GM19395 (cell line): ENCODE data around the gene CD72.
"Not testable (repeated sequence)": the region's sequence is repeated elsewhere in the genome, so short reads cannot be mapped to it uniquely, and the experiment has no call there.

Source experiments
- ATAC-seq: cut with Tn5 transposase; IDR thresholded peaks from one replicate; pipeline ENCODE4 v1.9.1; 2021; ENCODE audit warnings: mild to moderate bottlenecking, moderate library complexity; ENCODE audit not compliant: unreplicated experiment

Gene CD72

DNA sequence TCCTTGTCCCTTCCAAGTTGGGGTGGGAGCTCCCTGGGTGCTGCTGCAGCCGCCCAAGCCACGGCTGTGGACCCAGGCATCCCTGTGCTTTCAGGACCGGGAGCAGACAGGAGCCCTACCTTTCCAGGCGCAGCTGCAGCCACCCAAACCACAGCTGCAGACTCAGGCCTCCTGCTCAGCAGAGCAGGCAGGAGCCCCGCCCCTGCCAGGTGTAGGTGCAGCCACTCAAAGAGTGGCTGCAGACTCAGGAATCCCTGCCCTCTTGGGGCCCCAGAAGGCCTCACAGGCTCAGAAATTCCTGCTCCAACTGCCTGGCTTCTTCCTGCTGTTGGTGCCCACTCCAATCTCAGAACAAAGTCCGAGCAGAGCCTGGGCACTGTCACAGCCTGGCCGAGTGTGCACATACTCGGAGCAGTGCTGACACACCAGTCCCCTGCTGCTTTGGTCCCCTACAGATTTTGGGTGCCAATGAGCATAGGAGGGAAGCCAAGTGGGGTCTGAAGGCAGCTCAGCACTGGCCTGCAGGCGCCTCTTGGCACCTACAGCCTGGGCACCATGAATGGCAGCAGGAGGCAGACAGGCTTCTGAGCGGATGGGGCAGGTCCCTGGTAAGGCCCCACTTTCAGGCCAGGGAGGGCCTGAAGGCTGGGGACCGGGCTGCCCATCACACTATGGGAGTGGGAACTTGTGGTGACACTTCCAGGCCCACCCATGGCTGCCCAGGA, 19.2 kb downstream of the CD72 start:
- ATAC-seq, result no peak

DNA sequence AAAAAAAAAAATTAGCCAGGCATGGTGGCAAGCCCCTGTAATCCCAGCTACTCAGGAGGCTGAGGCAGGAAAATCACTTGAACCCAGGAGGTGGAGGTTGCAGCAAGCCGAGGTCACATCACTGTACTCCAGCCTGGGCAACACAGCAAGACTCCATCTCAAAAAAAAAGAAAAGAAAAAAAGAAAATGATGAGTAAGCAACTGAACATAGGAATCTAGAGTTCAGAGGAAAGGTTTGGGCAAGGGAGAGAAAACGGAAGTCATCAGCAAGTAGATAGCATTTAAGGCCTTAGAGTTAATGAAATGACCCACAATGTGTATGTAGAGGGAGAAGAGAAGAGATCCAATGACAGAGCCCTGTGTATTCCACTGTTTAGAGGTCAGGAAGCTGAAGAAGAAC, 21.3 kb downstream of the CD72 start:
- ATAC-seq, result not testable (repeated sequence)

DNA sequence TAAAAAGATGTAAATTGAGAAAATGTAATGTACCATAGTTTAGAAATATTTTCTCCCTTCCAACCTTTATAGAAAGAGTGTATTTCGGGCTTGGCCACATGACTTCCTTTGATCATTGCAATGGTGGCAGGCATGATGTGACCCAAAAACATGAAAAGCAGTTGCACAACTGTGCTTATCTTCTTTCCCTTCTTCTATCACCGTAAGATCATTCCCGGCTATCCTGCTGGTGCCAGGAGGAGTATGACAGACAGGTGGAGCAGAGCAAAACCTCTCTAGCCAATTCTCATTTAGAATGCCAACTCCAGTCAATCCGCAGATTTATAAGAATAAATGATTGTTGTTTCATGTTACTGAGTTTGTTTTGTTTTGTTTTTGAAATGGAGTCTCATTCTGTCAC, 23.7 kb downstream of the CD72 start:
- ATAC-seq, result no peak

DNA sequence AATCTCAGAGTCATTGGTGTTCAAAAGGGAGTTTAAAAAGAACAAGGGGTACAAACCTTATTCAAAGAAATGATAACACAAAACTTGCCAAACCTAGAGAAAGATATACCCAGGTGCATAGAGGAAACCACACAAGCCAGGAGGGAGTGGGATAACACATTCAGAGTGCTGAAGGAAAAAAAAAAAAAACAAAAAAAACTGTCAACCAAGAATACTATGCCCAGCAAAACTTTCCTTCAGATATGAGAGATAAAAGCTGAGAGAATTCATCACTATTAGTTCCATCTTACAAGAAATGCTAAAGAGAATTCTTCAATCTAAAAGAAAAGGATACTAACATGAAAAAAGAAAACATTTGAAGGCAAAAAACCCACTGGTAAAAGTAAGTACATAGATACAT, 24.6 kb downstream of the CD72 start:
- ATAC-seq, result no peak

DNA sequence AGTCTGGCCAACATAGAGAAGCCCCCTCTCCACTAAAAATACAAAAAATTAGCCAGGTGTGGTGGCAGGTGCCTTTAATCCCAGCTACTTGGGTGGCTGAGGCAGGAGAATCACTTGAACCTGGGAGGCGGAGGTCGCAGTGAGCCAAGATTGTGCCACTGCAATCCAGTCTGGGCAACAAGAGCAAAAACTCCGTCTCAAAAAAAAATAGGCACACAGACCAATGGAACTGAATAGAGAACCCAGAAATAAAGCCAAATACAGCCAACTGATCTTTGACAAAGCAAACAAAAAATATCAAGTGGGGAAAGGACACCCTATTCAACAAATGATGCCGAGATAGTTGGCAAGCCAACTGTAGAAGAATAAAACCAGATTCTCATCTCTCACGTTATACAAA, 29.7 kb downstream of the CD72 start:
- ATAC-seq, result not testable (repeated sequence)

DNA sequence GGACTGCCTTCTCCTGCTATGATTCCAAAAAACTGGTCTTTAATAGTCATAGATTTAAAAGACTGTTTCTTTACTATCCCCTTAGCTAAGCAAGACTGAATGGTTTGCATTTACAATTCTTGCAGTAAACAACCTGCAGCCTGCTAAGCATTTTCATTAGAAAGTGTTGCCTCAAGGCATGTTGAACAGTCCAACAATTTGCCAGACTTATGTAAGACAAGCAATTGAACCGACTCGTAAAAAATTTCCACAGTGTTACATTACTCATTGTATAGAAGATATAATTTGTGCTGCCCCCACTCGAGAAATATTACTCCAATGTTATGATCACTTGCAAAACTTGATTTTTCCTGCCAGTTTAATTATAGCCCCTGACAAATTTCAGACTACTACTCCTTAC, 33.5 kb downstream of the CD72 start:
- ATAC-seq, result not testable (repeated sequence)

DNA sequence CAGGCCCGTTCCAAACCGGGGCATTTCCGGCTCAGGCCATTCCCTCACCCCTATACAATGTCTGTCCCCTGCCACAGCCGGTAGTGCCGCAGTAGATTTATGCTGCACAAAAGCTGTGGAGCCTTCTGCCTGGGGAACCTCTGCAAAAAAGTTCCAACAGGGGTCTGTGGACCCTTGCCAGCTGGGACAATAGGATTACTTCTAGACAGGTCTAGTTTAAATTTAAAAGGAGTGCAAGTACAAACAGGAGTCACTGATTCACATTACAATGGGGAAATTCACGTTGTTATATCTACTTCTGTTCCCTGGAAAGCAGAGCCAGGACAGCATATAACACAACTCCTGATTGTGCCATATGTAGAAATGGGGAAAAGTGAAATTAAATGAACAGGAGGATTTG, 34.7 kb downstream of the CD72 start:
- ATAC-seq, result not testable (repeated sequence)

DNA sequence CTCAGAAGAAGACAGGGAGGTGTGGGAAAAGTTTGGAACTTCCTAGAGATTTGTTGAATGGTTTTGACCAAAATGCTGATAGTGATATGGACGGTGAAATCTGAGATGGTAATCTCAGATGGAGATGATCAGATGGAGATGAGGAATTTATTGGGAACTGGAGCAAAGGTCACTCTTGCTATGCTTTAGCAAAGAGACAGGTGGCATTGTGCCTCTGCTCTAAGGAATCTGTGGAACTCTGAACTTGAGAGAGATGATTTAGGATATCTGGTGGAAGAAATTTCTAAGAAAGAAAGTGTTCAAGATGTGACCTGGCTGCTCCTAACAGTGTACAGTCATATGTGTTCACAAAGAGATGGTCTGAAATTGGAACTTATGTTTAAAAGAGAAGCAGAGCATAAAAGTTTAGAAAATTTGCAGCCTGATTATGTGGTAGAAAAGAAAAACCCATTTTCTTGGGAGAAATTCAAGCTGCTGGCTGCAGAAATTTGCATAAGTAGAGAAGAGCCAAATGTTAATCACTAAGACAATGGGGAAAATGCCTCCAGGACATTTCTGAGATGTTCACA, 38.5 kb downstream of the CD72 start:
- not testable (repeated sequence) for ATAC-seq

DNA sequence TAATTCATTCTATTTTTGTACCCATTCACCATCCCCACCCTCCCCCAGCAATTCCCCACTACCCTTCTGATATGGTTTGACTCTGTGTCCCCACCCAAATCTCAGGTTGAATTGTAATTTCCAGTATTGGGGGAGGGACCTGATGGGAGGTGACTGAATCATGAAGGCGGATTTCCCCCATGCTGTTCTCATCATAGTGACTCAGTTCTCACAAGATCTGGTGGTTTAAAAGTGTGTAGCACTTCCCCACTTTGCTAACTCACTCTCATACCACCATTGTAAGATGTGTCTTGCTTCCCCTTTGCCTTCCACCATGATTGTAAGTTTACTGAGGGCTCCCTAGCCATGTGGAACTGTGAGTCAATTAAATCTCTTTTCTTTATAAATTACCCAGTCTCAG, 39.1 kb downstream of the CD72 start:
- ATAC-seq, result no peak

DNA sequence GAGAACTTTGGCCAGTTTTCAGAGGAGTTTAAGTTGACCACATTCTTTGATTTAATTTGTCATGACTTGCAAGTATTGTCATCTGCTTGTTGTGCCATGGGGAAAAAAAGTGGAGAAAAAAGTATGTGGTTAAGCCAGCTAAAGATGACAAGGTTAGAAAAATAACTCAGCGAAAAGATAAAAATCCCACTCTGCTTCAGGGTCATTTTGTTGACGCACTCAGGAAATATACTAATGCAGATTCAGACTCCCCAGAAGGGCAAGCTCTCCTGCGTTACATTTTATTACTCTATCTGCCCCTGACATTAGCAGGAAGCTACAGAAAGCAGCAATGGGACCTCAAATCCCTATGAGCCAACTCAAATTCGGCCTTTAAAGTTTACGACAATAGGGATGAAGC, 40.7 kb downstream of the CD72 start:
- no peak for ATAC-seq

DNA sequence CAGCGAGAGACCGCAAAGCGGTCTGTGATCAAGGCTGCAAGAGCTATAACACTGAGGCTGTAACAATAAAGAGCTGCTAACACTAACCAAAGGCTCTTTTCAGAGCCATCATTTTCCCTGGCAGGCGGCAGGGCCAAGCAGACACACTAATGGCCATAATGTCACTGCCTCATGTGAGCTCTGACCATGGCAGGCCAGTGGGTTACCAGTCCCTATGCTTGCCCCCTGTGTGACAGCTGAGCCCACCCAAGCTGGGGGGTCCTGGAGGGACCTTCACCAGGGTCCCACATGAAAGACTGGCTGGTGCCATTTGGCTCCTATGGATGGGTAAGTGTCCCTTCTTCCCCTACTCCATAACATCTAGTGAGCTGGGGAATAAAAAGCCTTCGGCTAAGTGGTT, 42.7 kb downstream of the CD72 start:
- no peak for ATAC-seq

DNA sequence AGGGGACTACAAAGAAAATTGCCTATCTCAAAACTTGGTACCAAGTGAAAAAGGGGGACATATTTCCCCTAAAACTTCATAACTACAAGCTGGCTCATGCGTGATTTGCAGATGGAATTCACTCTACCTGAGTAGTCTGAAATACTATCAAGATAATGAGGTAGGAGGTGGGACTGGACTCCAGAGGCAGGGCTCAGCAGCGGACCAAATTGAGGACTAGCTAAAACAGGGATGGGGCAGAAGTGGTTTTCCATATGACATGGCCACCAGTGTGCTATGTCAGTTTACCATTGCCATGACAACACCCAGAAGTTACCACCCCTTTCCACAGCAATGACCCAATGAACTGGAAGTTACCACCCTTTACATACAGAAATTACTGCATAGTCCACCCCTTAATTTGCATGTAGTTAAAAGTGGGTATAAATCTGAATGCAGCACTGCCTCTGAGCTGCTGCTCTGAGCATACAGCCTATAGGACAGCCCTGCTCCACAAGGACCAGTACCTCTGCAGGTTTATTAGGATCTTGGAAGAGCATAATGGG, 43.6 kb downstream of the CD72 start:
- no peak for ATAC-seq

DNA sequence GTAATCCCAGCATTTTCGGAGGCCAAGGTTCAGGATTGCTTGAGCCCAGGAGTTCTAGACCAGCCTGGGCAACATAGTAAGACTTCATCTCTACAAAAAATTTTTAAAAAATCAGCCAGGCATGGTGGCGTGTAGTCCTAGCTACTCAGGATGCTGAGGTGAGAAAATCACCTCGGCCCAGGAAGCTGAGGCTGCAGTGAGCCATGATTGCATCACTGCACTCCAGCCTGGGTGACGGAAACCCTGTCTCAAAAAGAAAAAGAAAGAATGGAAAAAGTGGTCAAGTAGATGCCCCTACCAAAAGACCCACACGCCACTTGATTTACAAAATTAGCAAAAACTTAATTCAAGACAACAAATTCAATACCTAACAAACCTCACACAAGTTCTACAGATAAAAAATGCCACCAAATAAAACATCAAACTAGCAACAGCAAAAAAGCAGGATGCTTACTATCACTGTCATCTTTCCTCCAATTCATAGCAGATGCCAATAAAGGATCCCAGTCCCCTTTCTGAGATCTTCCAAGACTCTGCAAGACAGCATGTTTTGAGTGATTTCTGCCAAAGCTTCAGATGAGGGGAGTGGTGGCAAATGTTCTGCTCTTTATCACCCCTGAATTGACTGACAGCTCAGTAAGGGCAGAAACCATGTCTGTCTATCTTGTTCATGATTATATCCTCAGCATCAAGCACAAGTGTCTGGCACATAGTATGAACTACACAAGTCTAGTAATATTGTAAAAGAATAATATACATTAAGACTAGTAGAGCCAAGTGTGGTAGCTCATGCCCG, 47.3 kb downstream of the CD72 start:
- no peak for ATAC-seq

DNA sequence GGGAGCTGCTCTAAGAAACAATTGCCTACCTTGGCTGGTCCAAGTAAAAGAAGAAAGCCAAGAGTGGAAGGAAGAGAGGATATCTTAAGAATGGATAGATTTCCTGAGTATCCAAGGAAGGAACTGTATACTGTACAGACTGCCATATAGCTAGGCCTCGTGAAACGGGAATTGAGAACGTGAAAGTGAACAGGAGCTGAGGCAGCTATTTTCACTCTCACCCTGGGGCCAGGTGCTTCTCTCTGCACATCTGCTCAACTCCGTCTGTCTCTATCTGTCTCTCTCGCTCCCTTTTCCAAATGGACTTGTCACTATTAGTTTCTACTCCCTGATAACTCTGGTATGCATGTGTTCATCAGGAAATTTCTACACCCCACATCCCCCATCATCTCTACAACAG, 49.0 kb downstream of the CD72 start:
- ATAC-seq, result peak; percentile 74

DNA sequence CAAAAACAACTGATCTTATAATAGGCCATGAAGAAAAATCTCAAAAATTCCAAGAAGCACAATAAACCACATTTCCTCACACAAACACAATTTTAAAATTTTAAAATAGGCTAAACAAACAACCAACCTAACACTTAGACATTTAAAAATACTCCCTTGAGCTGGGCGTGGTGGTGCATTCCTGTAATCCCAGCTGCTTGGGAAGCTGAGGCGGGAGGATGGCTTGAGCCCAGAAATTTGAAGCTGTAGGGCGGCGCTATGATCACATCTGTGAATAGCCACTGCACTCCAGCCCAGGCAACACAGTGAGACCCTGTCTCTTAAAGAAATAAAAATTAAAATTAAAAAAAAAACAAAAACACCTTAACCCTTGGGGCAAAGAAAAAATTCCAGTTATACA, 50.0 kb downstream of the CD72 start:
- ATAC-seq, result no peak

DNA sequence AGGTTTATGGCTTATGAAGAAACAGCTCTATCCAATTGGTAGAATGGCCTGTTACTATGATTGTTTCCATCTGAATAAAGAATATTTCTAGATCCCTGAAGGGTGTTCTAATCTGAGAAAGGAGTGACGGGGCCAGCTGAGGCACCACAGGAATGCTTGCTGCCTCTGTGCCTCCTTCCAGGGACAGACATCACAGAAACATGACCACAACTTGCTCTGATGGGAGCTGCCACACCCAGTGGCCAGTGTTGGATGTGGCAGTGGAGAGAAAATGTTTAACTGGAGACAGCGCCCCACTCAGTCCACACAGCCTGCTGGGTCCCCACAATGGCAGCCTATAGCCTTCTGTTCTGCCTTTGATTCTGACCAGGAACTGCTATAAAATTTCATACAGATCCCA, 51.8 kb downstream of the CD72 start:
- ATAC-seq, result no peak

DNA sequence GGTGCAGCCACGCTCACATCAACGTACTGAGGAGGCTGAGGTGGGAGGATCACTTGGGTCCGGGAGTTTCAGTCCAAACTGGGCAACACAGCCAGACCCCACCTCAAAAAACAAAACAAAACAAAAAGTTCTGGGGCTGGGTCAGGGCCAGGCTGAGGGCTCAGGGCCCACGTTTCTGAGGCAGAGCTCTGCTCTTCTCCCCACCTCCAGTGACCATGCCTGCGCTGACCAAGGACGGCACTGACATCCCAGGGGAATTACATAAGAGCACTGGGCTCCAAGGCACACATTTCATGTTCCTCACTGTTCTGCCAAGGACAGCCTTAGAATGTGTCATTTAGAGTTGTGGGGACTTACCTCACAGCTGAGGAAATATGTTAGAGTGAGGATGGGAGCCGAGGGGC, 53.6 kb downstream of the CD72 start:
- no peak for ATAC-seq

DNA sequence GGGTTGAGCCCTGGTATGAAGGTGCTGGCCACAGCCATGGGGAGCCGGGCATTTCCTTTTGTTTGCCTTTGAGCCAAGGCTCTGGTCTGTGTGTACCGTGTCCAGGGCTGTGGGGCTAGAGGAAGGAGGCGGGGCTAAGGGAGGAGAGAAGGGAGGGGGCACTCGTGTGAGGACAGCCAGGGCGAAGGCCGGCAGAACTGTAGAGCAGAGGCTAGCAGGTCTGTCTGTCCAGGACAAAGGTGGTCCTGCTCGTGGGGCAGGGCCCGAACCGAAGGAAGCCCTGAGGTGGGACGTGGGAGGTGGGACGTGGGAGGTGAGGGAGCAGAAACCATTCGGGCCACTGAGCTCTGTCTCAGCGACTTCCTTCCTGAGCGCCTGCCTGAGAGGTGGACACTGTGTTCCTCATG, 54.4 kb downstream of the CD72 start:
- no peak for ATAC-seq

DNA sequence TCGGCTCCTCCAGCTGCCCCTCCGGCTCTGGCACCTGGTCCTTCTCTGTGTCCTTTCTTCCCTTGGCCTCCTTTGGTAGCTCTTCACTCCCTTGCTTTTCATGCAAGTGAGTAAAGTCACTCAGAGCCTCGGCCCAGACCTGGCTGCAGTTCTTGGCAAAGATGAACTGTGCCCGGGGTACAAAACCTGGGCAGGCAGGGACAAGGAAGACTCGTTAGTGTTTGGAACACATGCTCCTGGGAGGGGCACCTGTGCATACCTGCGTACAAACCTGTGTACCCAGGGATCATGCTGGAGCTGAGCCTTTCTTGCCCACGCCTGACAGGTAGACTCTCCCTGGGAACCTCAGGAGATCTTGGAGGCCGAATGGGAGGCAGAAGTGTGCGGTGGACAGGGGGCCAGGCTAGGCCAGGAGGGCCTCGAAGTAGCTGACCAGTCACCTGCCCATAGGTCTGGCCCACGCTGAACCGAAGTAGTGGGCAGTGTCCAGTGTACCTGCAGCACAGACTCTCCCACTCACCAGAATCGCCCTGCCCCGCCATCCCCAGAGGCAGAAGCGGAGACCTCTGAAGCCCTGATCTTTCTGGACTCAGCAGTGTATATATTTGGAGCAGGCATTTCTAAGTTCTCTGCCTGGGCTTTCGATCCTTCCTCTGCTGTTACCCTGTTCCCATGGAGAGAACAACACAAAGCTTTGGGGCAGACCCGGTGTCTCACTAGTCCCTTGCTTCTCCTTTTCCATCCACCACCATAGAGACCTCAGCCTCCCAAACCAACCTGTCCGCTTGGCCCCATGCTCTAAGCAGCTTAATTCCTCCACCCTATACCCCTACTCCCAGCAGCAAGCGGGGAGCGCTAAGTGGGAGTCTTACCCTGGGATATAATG, 55.1 kb downstream of the CD72 start:
- ATAC-seq, result no peak

DNA sequence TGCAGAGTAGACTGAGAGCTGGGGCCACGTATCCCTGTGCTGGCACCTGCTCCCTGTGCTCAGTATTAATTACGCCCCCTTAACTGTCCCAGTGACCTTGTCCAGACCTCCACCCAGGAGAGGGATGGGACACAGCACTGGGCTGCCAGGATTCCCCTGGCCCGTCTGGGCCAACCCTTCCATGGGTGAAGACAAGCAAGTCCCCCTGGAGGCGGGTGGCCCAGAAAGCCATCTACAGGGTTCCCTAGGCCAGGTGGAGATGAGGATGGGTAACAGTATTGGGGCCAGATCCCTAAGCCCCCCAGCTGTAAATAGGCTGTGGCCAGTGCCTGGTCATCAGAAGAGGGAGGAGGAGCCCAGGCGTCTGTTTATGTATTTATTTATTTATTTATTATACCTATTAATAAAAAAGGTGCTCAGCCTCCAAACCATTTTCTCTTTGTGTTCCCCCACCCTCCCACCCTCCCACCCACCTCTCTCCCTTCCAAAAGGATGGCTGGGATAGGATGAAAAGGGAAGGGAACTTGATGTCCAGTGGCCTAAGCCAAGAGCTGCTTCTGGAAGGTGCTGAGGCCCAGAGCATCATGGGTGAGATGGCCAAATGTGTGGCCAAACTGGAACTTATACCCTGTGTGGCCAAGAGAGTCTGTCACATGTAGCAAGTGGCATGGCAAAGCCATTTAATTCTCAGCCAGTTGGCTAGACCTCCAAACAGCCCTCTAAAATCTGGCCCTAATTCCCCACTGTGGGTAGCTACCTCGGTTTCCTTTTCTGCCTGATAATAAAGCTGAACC, 56.5 kb downstream of the CD72 start:
- no peak for ATAC-seq
